H9 (cell line): ENCODE data around the gene FARP2. TPM values are rescaled to one million over a fixed set of nuclear protein-coding genes. Genes with fewer than 3 reads are reported as not detected.
"Not testable (repeated sequence)": the region's sequence is repeated elsewhere in the genome, so short reads cannot be mapped to it uniquely, and the experiment has no call there.

ENCODE experiments used
- DNase-seq: peaks from one replicate; pipeline ENCODE4 v3.0.0-alpha.2; 2017
- H2AFZ ChIP-seq: one replicate; pipeline ENCODE4 v1.6.1; 2013; ENCODE audit warnings: mild to moderate bottlenecking, low read length, control low read depth, moderate library complexity
- H2AK5ac ChIP-seq: 2 replicates; pipeline ENCODE4 v1.6.1; 2013; ENCODE audit warnings: low read length, control low read depth, mixed read lengths; ENCODE audit not compliant: insufficient read length
- H2BK120ac ChIP-seq: one replicate; pipeline ENCODE4 v1.6.1; 2013; ENCODE audit warnings: low read depth, mild to moderate bottlenecking, low read length, control low read depth, inconsistent platforms; ENCODE audit not compliant: poor library complexity, severe bottlenecking
- H2BK12ac ChIP-seq: 2 replicates; pipeline ENCODE4 v1.6.1; 2013; ENCODE audit warnings: low read length, control low read depth, mixed read lengths, low read depth; ENCODE audit not compliant: insufficient read length
- H2BK15ac ChIP-seq: 2 replicates; pipeline ENCODE4 v1.6.1; 2013; ENCODE audit warnings: low read depth, low read length, control low read depth
- H2BK20ac ChIP-seq: one replicate; pipeline ENCODE4 v1.6.1; 2013; ENCODE audit warnings: low read depth, mild to moderate bottlenecking, low read length, control low read depth, inconsistent platforms; ENCODE audit not compliant: poor library complexity, severe bottlenecking
- H2BK5ac ChIP-seq: 2 replicates; pipeline ENCODE4 v1.6.1; 2013; ENCODE audit warnings: low read length, control low read depth, mixed read lengths; ENCODE audit not compliant: insufficient read length
- H3K14ac ChIP-seq: 2 replicates; pipeline ENCODE4 v1.6.1; 2013; ENCODE audit warnings: low read length, control low read depth; ENCODE audit not compliant: insufficient read depth
- H3K18ac ChIP-seq: 2 replicates; pipeline ENCODE4 v1.6.1; 2013; ENCODE audit warnings: low read depth, mild to moderate bottlenecking, mixed read lengths, low read length, control low read depth; ENCODE audit not compliant: insufficient read length
- H3K23ac ChIP-seq: 2 replicates; pipeline ENCODE4 v1.6.1; 2013; ENCODE audit warnings: low read length, control low read depth, mixed read lengths, low read depth; ENCODE audit not compliant: insufficient read length
- H3K23me2 ChIP-seq: 2 replicates; pipeline ENCODE4 v1.6.1; 2013; ENCODE audit warnings: low read depth, mild to moderate bottlenecking, mixed read lengths, low read length, control low read depth; ENCODE audit not compliant: insufficient read length, poor library complexity, severe bottlenecking
- H3K27ac ChIP-seq: 2 replicates; pipeline ENCODE4 v1.5.1; 2013; ENCODE audit warnings: low read length, control low read depth, mixed read lengths, low read depth; ENCODE audit not compliant: insufficient read length
- H3K27me3 ChIP-seq: 2 replicates; pipeline ENCODE4 v1.6.1; 2013; ENCODE audit warnings: low read length, control low read depth, inconsistent platforms; ENCODE audit not compliant: insufficient read depth
- H3K4ac ChIP-seq: 2 replicates; pipeline ENCODE4 v1.6.1; 2013; ENCODE audit warnings: low read depth, mild to moderate bottlenecking, control low read depth, inconsistent platforms, low read length, moderate library complexity
- H3K4me1 ChIP-seq: 2 replicates; pipeline ENCODE4 v1.6.1; 2013; ENCODE audit warnings: low read length, control low read depth, inconsistent platforms; ENCODE audit not compliant: insufficient read depth
- H3K4me2 ChIP-seq: 2 replicates; pipeline ENCODE4 v1.6.1; 2013; ENCODE audit warnings: low read length, control low read depth, mixed read lengths; ENCODE audit not compliant: insufficient read length, insufficient read depth
- H3K56ac ChIP-seq: 2 replicates; pipeline ENCODE4 v1.6.1; 2013; ENCODE audit warnings: low read depth, mild to moderate bottlenecking, mixed read lengths, low read length, control low read depth; ENCODE audit not compliant: insufficient read length
- H3K79me1 ChIP-seq: 2 replicates; pipeline ENCODE4 v1.6.1; 2013; ENCODE audit warnings: low read depth, mild to moderate bottlenecking, moderate library complexity, low read length, control low read depth, inconsistent platforms; ENCODE audit not compliant: insufficient read depth, poor library complexity, severe bottlenecking
- H3K79me2 ChIP-seq: 2 replicates; pipeline ENCODE4 v1.6.1; 2013; ENCODE audit warnings: low read length, control low read depth, inconsistent platforms; ENCODE audit not compliant: insufficient read depth
- H3K9ac ChIP-seq: 2 replicates; pipeline ENCODE4 v1.6.1; 2013; ENCODE audit warnings: low read length, control low read depth, mixed read lengths; ENCODE audit not compliant: insufficient read length; ENCODE audit errors: extremely low read depth
- H3K9me3 ChIP-seq: one replicate; pipeline ENCODE4 v1.6.1; 2013; ENCODE audit warnings: low read depth, low read length, inconsistent platforms; ENCODE audit not compliant: control insufficient read depth
- H3T11ph ChIP-seq: one replicate; pipeline ENCODE4 v1.6.1; 2013; ENCODE audit warnings: mild to moderate bottlenecking, low read length, control low read depth, inconsistent platforms
- H4K20me1 ChIP-seq: one replicate; pipeline ENCODE4 v1.6.1; 2013; ENCODE audit not compliant: control insufficient read depth, insufficient read length, insufficient read depth
- H4K5ac ChIP-seq: 2 replicates; pipeline ENCODE4 v1.6.1; 2013; ENCODE audit warnings: low read depth, mild to moderate bottlenecking, mixed read lengths, low read length, control low read depth; ENCODE audit not compliant: insufficient read length
- H4K8ac ChIP-seq: replicated peaks from 2 replicates; pipeline ENCODE4 v1.6.1; 2013; ENCODE audit warnings: low read length, control low read depth, mixed read lengths, low read depth; ENCODE audit not compliant: insufficient read length
- H4K91ac ChIP-seq: 2 replicates; pipeline ENCODE4 v1.6.1; 2013; ENCODE audit warnings: low read depth, mild to moderate bottlenecking, moderate library complexity, mixed read lengths, low read length, control low read depth; ENCODE audit not compliant: insufficient read length
- H3K27ac Mint-ChIP-seq, 3 experiments: 2 replicates in 2 of 3; 3 replicates in 1 of 3; pipeline ENCODE4 v1.8.0; 2020 to 2021; ENCODE audit warnings: mixed read lengths in 3 of 3, mild to moderate bottlenecking in 1 of 3, moderate library complexity in 1 of 3
- H3K27me3 Mint-ChIP-seq: 2 replicates; pipeline ENCODE4 v1.8.0; 2021; ENCODE audit warnings: low read depth, mild to moderate bottlenecking, moderate library complexity, mixed read lengths
- H3K36me3 Mint-ChIP-seq, 3 experiments: 2 replicates in 2 of 3; 3 replicates in 1 of 3; pipeline ENCODE4 v1.8.0; 2020 to 2021; ENCODE audit warnings: low read depth in 3 of 3, mixed read lengths in 3 of 3; ENCODE audit not compliant: insufficient read depth in 1 of 3
- H3K4me1 Mint-ChIP-seq, 2 experiments: 2 replicates each; pipeline ENCODE4 v1.8.0; 2020; ENCODE audit warnings: mixed read lengths in 2 of 2
- H3K4me3 Mint-ChIP-seq, 2 experiments: 2 replicates in 1 of 2; 3 replicates in 1 of 2; pipeline ENCODE4 v1.8.0; 2020 to 2021; ENCODE audit warnings: mild to moderate bottlenecking in 2 of 2, mixed read lengths in 2 of 2, moderate library complexity in 1 of 2
- H3K9me3 Mint-ChIP-seq, 2 experiments: 2 replicates in 1 of 2; 3 replicates in 1 of 2; pipeline ENCODE4 v1.8.0; 2020; ENCODE audit warnings: mild to moderate bottlenecking in 2 of 2, mixed read lengths in 2 of 2, moderate library complexity in 1 of 2
- CTCF ChIP-seq: fragments of 200-600 bp; sonication (generic); conservative IDR thresholded peaks from 3 replicates; pipeline ENCODE4 v1.8.0; 2021; ENCODE audit warnings: antibody characterized with exemption, mild to moderate bottlenecking
- WGBS: extraction: QIAGEN DNeasy Blood & Tissue Kit; methylation state at CpG from one replicate; pipeline ENCODE4 v1.1.7; 2013; ENCODE audit warnings: missing lambda C conversion rate, low lambda C conversion rate, mixed read lengths; ENCODE audit not compliant: insufficient read length; ENCODE audit errors: extremely low coverage; 5-methylcytosine and 5-hydroxymethylcytosine counted together
- total RNA-seq: library from RNA; stranded (reverse); gene quantifications from 2 replicates; pipeline ENCODE4 v1.2.1, GENCODE V29; 2021

Gene FARP2
- total RNA-seq, 1 experiment from 2014 or later, result 33.9 TPM

DNA sequence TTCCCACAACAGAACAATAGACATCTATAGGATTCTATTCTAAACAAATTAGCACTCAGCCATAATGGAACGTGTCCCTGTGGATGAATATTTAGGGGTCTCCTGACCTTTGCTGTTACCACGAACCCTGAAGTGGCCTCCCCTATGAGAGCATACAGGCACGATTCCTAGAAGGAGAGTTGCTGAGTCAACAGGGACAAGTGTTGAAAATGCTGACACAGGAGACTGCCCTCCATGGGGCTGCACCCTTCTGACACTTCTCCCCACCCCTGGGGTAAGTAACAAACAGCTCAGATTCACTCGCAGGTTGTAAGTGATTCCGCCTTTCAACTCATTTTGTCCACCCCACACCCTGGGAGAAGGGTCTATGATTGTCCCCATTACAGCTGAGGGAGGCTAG is 166.4 kb downstream of the FARP2 start:
- H3K9me3 Mint-ChIP-seq, result peaks cover 12 to 18% of the 10 kb centered on the region in 2 experiments
- Histone ChIP-seq H3K4ac (no peak overlapping the region), H2AK5ac (no peak overlapping the region), H2BK20ac (no peak overlapping the region), H2BK15ac (no peak overlapping the region), H3T11ph (no peak overlapping the region), H4K8ac (no peak overlapping the region), H2BK120ac (no peak overlapping the region), H4K5ac (no peak overlapping the region), H3K9ac (no peak overlapping the region), H3K79me2 (no peaks in the 10 kb centered on the region), H3K23ac (no peak overlapping the region), H3K4me1 (no peaks in the 10 kb centered on the region), H3K14ac (no peak overlapping the region), H4K91ac (no peak overlapping the region), H2BK12ac (no peak overlapping the region), H2AFZ (no peak overlapping the region), H3K27me3 (no peaks in the 10 kb centered on the region), H3K23me2 (no peaks in the 10 kb centered on the region), H3K56ac (no peak overlapping the region), H3K4me2 (no peak overlapping the region), H3K79me1 (no peaks in the 10 kb centered on the region), H4K20me1 (no peaks in the 10 kb centered on the region), H3K9me3 (no peaks in the 10 kb centered on the region), H3K18ac (no peak overlapping the region), H3K27ac (no peak overlapping the region), H2BK5ac (no peak overlapping the region)
- H3K4me3 Mint-ChIP-seq, result no peak overlapping the region
- H3K27me3 Mint-ChIP-seq, result no peaks in the 10 kb centered on the region; the same call in 1 of the 2 replicates
- TF ChIP-seq CTCF, result no peak
- peaks cover 9% of the 10 kb centered on the region in 2 experiments for H3K4me1 Mint-ChIP-seq
- 0 out of 7 replicates have a peak overlapping the region, but pooled peaks of 1 of the 3 experiments have one; percentile 35 for H3K27ac Mint-ChIP-seq
- no peak for DNase-seq
- H3K36me3 Mint-ChIP-seq, result peaks cover 1 to 9% (median 6%) of the 10 kb centered on the region in 3 experiments; a peak in 5 of 7 replicates
- no CpG with 5 or more reads among the region's 5 CpGs for WGBS

DNA sequence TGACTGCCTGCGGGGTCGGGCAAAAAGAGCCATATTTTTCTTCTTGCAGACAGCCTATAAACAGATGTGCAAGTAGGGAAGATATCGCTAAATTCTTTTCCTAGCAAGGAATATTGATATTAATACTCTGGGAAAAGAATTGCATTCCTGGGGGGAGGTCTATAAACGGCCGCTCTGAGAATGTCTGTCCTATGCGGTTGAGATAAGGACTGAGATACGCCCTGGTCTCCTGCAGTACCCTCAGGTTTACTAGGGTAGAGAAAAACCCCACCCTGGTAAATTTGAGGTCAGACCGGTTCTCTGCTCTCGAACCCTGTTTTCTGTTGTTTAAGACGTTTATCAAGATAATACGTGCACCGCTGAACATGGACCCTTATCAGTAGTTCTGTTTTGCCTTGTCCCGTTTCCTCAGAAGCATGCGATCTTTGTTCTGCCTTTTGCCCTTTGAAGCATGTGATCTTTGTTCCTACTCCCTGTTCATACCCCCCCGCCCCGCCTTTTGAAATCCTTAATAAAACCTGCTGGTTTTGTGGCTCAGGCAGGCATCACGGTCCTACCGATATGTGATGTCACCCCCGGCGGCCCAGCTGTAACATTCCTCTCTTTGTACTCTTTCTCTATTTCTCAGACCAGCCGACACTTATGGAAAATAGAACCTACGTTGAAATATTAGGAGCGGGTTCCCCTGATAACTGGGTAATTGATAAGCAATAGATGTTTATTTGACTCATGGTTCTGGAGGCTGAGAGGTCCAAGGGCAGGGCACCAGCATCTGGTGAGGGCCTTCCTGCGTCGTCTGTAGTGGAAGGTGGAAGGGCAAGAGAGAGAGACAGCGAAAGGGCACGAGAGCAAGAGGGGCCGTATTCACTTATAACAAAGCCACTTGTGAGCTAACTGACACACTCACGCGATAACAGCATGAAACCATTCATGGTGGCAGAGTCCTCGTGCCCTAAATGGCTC is 170.0 kb downstream of the FARP2 start:
- H2BK5ac ChIP-seq, H3K4me1 ChIP-seq, H2AFZ ChIP-seq, H3K79me1 ChIP-seq, H3K9ac ChIP-seq, H3K18ac ChIP-seq, H2BK20ac ChIP-seq, H3K27me3 ChIP-seq, H3K56ac ChIP-seq, H3K27ac ChIP-seq, H3K23me2 ChIP-seq, H3K4me1 Mint-ChIP-seq, H3K36me3 Mint-ChIP-seq, H3T11ph ChIP-seq, H3K4ac ChIP-seq, H3K23ac ChIP-seq, H4K8ac ChIP-seq, H2BK15ac ChIP-seq, H3K79me2 ChIP-seq, H2AK5ac ChIP-seq, DNase-seq, H4K5ac ChIP-seq, H3K4me3 Mint-ChIP-seq, H4K91ac ChIP-seq, H3K9me3 ChIP-seq, H4K20me1 ChIP-seq, H3K27me3 Mint-ChIP-seq, H3K14ac ChIP-seq, H3K4me2 ChIP-seq, H2BK120ac ChIP-seq, H2BK12ac ChIP-seq: not testable (repeated sequence)
- Mint-ChIP-seq H3K9me3 (peaks cover 12 to 18% of the 10 kb centered on the region in 2 experiments), H3K27ac (peak overlapping the region in 1 of 3 experiments; percentile 29; a peak in 1 of 7 replicates)
- WGBS, result no CpG with 5 or more reads among the region's 31 CpGs
